ENCODE measurements around the gene CDC37L1.
"Not testable (repeated sequence)": the region's sequence is repeated elsewhere in the genome, so short reads cannot be mapped to it uniquely, and the experiment has no call there.

The CDC37L1 gene

GRCh38 chr9:4654084-4654483 is 25.3 kb upstream of the CDC37L1 start:
- POLR2A ChIA-PET = no interaction called here
- WGBS (ENCODE audit: insufficient coverage) = 98% methylated on average over 7 of the region's 9 CpGs

GRCh38 chr9:4654538-4654937 is 24.8 kb upstream of the CDC37L1 start:
- H3K4me1 ChIP-seq (ENCODE audit: control extremely low read depth in 1 of 4, control insufficient read depth in 4 of 4, insufficient read depth in 4 of 4, low read length in 3 of 4) = no peaks in the 10 kb centered on the region
- WGBS (ENCODE audit: insufficient coverage) = 83% methylated on average over 8 of the region's 10 CpGs
- CTCF ChIA-PET = interaction anchor here (0.6 to 1.2 kb wide), 2 partner anchors 17 to 50 kb away, joined by 3 read pairs; no protein-coding TSS in a partner anchor
- no peak overlapping the region for H3K27ac ChIP-seq (ENCODE audit: insufficient read depth in 1 of 2, low read depth in 1 of 2, low read length in 2 of 2, poor library complexity in 1 of 2, severe bottlenecking in 2 of 2)
- H3K27me3 ChIP-seq (replicated peaks in 2 of 5; ENCODE audit: control insufficient read depth in 4 of 5, insufficient read depth in 5 of 5, low read length in 4 of 5) = peaks cover 0 to 91% (median 5%) of the 10 kb centered on the region in 5 experiments
- no peak overlapping the region for H3K4me3 ChIP-seq (ENCODE audit: control insufficient read depth in 1 of 7, extremely low read depth in 1 of 7, insufficient read depth in 4 of 7, low read depth in 2 of 7, low read length in 6 of 7)
- DNase-seq = no peak
- no peaks in the 10 kb centered on the region for H3K9me3 ChIP-seq (ENCODE audit: control extremely low read depth in 1 of 5, control insufficient read depth in 4 of 5, insufficient read depth in 2 of 5, low read depth in 1 of 5, low read length in 4 of 5)
- POLR2A ChIA-PET = no interaction called here
- H3K36me3 ChIP-seq (ENCODE audit: control insufficient read depth in 4 of 4, insufficient read depth in 4 of 4, low read length in 3 of 4) = no peaks in the 10 kb centered on the region

More at GRCh38 chr9:4654084-4654483, 25.3 kb upstream of the CDC37L1 start:
- Histone ChIP-seq H3K27ac (ENCODE audit: insufficient read depth in 1 of 2, low read depth in 1 of 2, low read length in 2 of 2, poor library complexity in 1 of 2, severe bottlenecking in 2 of 2) (no peak overlapping the region), H3K4me3 (ENCODE audit: control insufficient read depth in 1 of 7, extremely low read depth in 1 of 7, insufficient read depth in 4 of 7, low read depth in 2 of 7, low read length in 6 of 7) (no peak overlapping the region), H3K27me3 (replicated peaks in 2 of 5; ENCODE audit: control insufficient read depth in 4 of 5, insufficient read depth in 5 of 5, low read length in 4 of 5) (peaks cover 0 to 93% (median 5%) of the 10 kb centered on the region in 5 experiments), H3K4me1 (ENCODE audit: control extremely low read depth in 1 of 4, control insufficient read depth in 4 of 4, insufficient read depth in 4 of 4, low read length in 3 of 4) (no peaks in the 10 kb centered on the region), H3K9me3 (ENCODE audit: control extremely low read depth in 1 of 5, control insufficient read depth in 4 of 5, insufficient read depth in 2 of 5, low read depth in 1 of 5, low read length in 4 of 5) (peaks cover 0 to 4% (median 0%) of the 10 kb centered on the region in 5 experiments), H3K36me3 (ENCODE audit: control insufficient read depth in 4 of 4, insufficient read depth in 4 of 4, low read length in 3 of 4) (no peaks in the 10 kb centered on the region)
- DNase-seq = no peak
- CTCF ChIA-PET = interaction anchor here (0.6 to 1.2 kb wide), 2 partner anchors 16 to 50 kb away, joined by 3 read pairs; no protein-coding TSS in a partner anchor

- 100% methylated on average over 1 of the region's 3 CpGs for WGBS (ENCODE audit: insufficient coverage)
- CTCF ChIA-PET; H3K36me3 ChIP-seq (ENCODE audit: control insufficient read depth in 4 of 4, insufficient read depth in 4 of 4, low read length in 3 of 4); DNase-seq; H3K27ac ChIP-seq (ENCODE audit: insufficient read depth in 1 of 2, low read depth in 1 of 2, low read length in 2 of 2, poor library complexity in 1 of 2, severe bottlenecking in 2 of 2); H3K4me1 ChIP-seq (ENCODE audit: control extremely low read depth in 1 of 4, control insufficient read depth in 4 of 4, insufficient read depth in 4 of 4, low read length in 3 of 4); H3K4me3 ChIP-seq (ENCODE audit: control insufficient read depth in 1 of 7, extremely low read depth in 1 of 7, insufficient read depth in 4 of 7, low read depth in 2 of 7, low read length in 6 of 7); H3K9me3 ChIP-seq (ENCODE audit: control extremely low read depth in 1 of 5, control insufficient read depth in 4 of 5, insufficient read depth in 2 of 5, low read depth in 1 of 5, low read length in 4 of 5); POLR2A ChIA-PET: not testable (repeated sequence)
- peaks cover 0 to 78% (median 5%) of the 10 kb centered on the region in 5 experiments for H3K27me3 ChIP-seq (replicated peaks in 2 of 5; ENCODE audit: control insufficient read depth in 4 of 5, insufficient read depth in 5 of 5, low read length in 4 of 5)
Measured at GRCh38 chr9:4656196-4656595, 23.2 kb upstream of the CDC37L1 start.

DNA sequence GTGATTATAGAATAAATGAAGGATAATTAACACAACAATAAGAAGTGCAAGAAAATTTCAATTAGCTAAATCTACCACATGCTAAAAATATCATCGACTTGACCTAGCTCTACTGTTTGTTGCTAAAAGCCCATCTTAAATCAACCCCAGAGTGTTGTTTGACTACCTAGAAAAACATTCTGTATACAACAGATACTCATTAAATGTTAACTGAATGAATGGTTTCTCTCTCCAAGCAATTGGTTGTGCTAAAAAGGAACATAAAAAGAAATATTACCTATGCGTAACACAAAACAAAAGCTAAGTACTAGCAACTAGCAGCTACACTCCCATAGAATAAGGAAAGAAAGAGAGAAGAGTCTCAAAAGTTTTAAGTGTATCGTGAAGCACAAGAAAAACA is 22.7 kb upstream of the CDC37L1 start:
- DNase-seq = no peak
- H3K9me3 ChIP-seq (ENCODE audit: control extremely low read depth in 1 of 5, control insufficient read depth in 4 of 5, insufficient read depth in 2 of 5, low read depth in 1 of 5, low read length in 4 of 5) = no peaks in the 10 kb centered on the region
- ChIA-PET CTCF (no interaction called here), POLR2A (no interaction called here)
- H3K4me3 ChIP-seq (ENCODE audit: control insufficient read depth in 1 of 7, extremely low read depth in 1 of 7, insufficient read depth in 4 of 7, low read depth in 2 of 7, low read length in 6 of 7) = no peak overlapping the region
- peaks cover 0 to 75% (median 5%) of the 10 kb centered on the region in 5 experiments for H3K27me3 ChIP-seq (replicated peaks in 2 of 5; ENCODE audit: control insufficient read depth in 4 of 5, insufficient read depth in 5 of 5, low read length in 4 of 5)
- H3K36me3 ChIP-seq (ENCODE audit: control insufficient read depth in 4 of 4, insufficient read depth in 4 of 4, low read length in 3 of 4) = no peaks in the 10 kb centered on the region
- no peak overlapping the region for H3K27ac ChIP-seq (ENCODE audit: insufficient read depth in 1 of 2, low read depth in 1 of 2, low read length in 2 of 2, poor library complexity in 1 of 2, severe bottlenecking in 2 of 2)
- H3K4me1 ChIP-seq (ENCODE audit: control extremely low read depth in 1 of 4, control insufficient read depth in 4 of 4, insufficient read depth in 4 of 4, low read length in 3 of 4) = peaks cover 2 to 6% (median 5%) of the 10 kb centered on the region in 4 experiments
- WGBS (ENCODE audit: insufficient coverage) = no CpG with 5 or more reads among the region's 3 CpGs

DNA sequence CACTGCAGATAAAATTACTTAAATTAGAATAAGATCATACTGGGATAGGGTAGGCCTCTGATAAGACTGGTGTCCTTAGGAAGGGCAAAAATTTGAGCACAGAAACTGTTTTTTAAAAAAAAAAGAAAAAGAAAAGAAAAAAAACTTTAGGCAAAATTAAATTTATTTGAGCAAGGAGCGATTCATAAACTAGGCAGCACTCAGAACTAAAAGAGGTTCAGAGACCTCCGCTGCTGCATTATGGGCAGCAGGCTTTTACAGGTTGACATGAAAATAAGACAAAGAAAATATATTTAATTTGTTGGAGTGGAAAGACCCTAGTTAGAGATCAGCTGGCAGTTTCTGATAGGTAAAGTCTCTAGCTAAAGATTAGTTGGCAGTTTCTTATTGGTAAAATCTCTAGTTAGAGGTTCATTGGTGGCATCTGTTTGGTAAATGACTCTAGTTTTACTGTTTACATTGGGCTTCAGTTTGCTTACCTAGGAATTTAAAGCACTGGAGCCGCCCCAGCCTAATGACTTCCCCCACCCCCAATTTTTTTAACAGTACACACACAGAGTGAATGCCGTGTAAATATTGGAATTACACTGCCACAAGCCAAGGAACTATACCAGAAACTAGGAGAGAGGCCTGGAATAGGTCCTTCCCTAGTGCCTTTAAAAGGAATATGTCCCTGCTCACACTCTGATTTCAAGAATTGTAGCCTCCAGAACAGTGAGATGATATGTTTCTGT is 21.8 kb upstream of the CDC37L1 start:
- no peak for DNase-seq
- Histone ChIP-seq H3K4me3 (ENCODE audit: control insufficient read depth in 1 of 7, extremely low read depth in 1 of 7, insufficient read depth in 4 of 7, low read depth in 2 of 7, low read length in 6 of 7) (no peak overlapping the region), H3K27me3 (replicated peaks in 2 of 5; ENCODE audit: control insufficient read depth in 4 of 5, insufficient read depth in 5 of 5, low read length in 4 of 5) (peaks cover 0 to 71% (median 5%) of the 10 kb centered on the region in 5 experiments), H3K36me3 (ENCODE audit: control insufficient read depth in 4 of 4, insufficient read depth in 4 of 4, low read length in 3 of 4) (no peaks in the 10 kb centered on the region), H3K27ac (ENCODE audit: insufficient read depth in 1 of 2, low read depth in 1 of 2, low read length in 2 of 2, poor library complexity in 1 of 2, severe bottlenecking in 2 of 2) (no peak overlapping the region), H3K4me1 (ENCODE audit: control extremely low read depth in 1 of 4, control insufficient read depth in 4 of 4, insufficient read depth in 4 of 4, low read length in 3 of 4) (peaks cover 8 to 16% (median 11%) of the 10 kb centered on the region in 4 experiments), H3K9me3 (ENCODE audit: control extremely low read depth in 1 of 5, control insufficient read depth in 4 of 5, insufficient read depth in 2 of 5, low read depth in 1 of 5, low read length in 4 of 5) (no peaks in the 10 kb centered on the region)
- CTCF ChIA-PET = interaction anchor here (1.1 kb wide), 1 partner anchor 13 kb away, joined by 3 read pairs; no protein-coding TSS in a partner anchor
- POLR2A ChIA-PET = no interaction called here
- WGBS (ENCODE audit: insufficient coverage) = 93% methylated on average over 3 of the region's 4 CpGs

DNA sequence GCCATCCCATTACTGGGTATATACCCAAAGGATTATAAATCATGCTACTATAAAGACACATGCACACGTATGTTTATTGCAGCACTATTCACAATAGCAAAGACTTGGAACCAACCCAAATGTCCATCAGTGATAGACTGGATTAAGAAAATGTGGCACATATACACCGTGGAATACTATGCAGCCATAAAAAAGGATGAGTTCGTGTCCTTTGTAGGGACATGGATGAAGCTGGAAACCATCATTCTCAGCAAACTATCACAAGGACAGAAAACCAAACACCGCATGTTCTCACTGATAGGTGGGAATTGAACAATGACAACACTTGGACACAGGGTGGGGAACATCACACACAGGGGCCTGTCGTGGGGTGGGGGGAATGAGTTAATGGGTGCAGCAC is 18.7 kb upstream of the CDC37L1 start:
- peaks cover 8 to 23% (median 19%) of the 10 kb centered on the region in 4 experiments for H3K4me1 ChIP-seq (ENCODE audit: control extremely low read depth in 1 of 4, control insufficient read depth in 4 of 4, insufficient read depth in 4 of 4, low read length in 3 of 4)
- H3K27ac ChIP-seq (ENCODE audit: insufficient read depth in 1 of 2, low read depth in 1 of 2, low read length in 2 of 2, poor library complexity in 1 of 2, severe bottlenecking in 2 of 2); H3K36me3 ChIP-seq (ENCODE audit: control insufficient read depth in 4 of 4, insufficient read depth in 4 of 4, low read length in 3 of 4); H3K4me3 ChIP-seq (ENCODE audit: control insufficient read depth in 1 of 7, extremely low read depth in 1 of 7, insufficient read depth in 4 of 7, low read depth in 2 of 7, low read length in 6 of 7); DNase-seq; H3K9me3 ChIP-seq (ENCODE audit: control extremely low read depth in 1 of 5, control insufficient read depth in 4 of 5, insufficient read depth in 2 of 5, low read depth in 1 of 5, low read length in 4 of 5); POLR2A ChIA-PET: not testable (repeated sequence)
- peaks cover 2 to 71% (median 8%) of the 10 kb centered on the region in 5 experiments for H3K27me3 ChIP-seq (replicated peaks in 2 of 5; ENCODE audit: control insufficient read depth in 4 of 5, insufficient read depth in 5 of 5, low read length in 4 of 5)
- WGBS (ENCODE audit: insufficient coverage) = no CpG with 5 or more reads among the region's 5 CpGs
- CTCF ChIA-PET = interaction anchor here (0.7 kb wide), 1 partner anchor 17 kb away, joined by 5 read pairs; no protein-coding TSS in a partner anchor

DNA sequence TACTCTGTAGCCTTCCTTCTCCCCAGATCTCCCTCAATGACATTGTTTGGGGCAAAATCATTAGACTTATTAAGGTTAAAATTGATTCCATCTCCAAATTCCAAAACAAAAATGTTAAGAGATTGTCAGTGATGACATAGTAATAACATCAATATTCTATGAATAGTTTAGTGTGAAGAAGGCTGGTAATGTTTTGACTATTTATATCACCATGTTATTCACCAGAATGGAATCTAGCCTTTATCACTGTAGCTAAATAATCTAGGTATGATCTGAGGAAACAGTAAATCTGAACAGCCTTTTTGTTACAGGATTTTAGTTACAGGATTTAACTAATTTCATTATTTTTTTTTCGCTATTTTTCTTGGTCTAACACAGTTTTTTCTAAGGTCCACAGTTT is 18.2 kb upstream of the CDC37L1 start:
- Histone ChIP-seq H3K36me3 (ENCODE audit: control insufficient read depth in 4 of 4, insufficient read depth in 4 of 4, low read length in 3 of 4) (no peaks in the 10 kb centered on the region), H3K4me1 (ENCODE audit: control extremely low read depth in 1 of 4, control insufficient read depth in 4 of 4, insufficient read depth in 4 of 4, low read length in 3 of 4) (peaks cover 8 to 27% (median 22%) of the 10 kb centered on the region in 4 experiments), H3K4me3 (ENCODE audit: control insufficient read depth in 1 of 7, extremely low read depth in 1 of 7, insufficient read depth in 4 of 7, low read depth in 2 of 7, low read length in 6 of 7) (peak overlapping the region in 2 of 7 experiments; percentile 80 to 82), H3K9me3 (ENCODE audit: control extremely low read depth in 1 of 5, control insufficient read depth in 4 of 5, insufficient read depth in 2 of 5, low read depth in 1 of 5, low read length in 4 of 5) (no peaks in the 10 kb centered on the region), H3K27ac (ENCODE audit: insufficient read depth in 1 of 2, low read depth in 1 of 2, low read length in 2 of 2, poor library complexity in 1 of 2, severe bottlenecking in 2 of 2) (no peak overlapping the region), H3K27me3 (replicated peaks in 2 of 5; ENCODE audit: control insufficient read depth in 4 of 5, insufficient read depth in 5 of 5, low read length in 4 of 5) (peaks cover 2 to 71% (median 11%) of the 10 kb centered on the region in 5 experiments)
- no peak for DNase-seq
- ChIA-PET CTCF (interaction anchor here (0.7 kb wide), 1 partner anchor 16 kb away, joined by 5 read pairs; no protein-coding TSS in a partner anchor), POLR2A (no interaction called here)
- WGBS (ENCODE audit: insufficient coverage) = 17% methylated on average over 1 of the region's 1 CpG
